ENCODE results near the gene IDUA.

IDUA gene

GRCh38 chr4:1002631-1003251 is 15.9 kb downstream of the IDUA start:
- no peak for DNase-seq

- no peak for DNase-seq
These were observed 16.6 kb downstream of the IDUA start for GRCh38 chr4:1003271-1004070.

DNA sequence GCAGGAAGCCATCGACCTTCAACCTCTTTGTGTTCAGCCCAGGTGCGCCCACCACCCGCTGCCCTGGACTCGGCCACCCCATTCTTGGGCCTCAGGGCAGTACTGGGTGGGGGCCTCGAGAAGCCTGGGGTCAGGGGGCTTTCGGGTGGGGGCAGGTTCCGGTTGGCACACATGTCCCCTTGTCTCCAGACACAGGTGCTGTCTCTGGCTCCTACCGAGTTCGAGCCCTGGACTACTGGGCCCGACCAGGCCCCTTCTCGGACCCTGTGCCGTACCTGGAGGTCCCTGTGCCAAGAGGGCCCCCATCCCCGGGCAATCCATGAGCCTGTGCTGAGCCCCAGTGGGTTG is 17.2 kb downstream of the IDUA start:
- DNase-seq = no peak

GRCh38 chr4:1004557-1005485 is 18.0 kb downstream of the IDUA start:
- no peak for DNase-seq

DNA sequence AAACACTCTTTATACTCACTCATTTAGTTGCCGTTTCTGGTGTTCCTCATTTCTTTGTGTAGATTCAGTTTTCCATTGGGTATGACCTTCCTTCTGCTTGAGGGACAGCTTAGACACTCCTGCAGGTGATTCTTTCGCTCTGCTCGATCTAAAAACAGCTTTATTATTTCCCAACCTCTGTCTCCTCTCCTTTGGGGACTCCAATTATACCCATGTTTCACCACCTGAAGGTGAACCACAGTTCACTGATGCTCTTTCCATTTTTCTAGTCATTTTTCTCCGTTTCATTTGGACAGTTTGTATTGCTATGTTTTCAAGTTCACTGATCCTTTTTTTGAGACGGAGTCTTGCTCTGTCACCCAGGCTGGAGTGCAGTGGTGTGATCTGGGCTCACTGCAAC is 20.0 kb downstream of the IDUA start:
- DNase-seq = no peak

DNA sequence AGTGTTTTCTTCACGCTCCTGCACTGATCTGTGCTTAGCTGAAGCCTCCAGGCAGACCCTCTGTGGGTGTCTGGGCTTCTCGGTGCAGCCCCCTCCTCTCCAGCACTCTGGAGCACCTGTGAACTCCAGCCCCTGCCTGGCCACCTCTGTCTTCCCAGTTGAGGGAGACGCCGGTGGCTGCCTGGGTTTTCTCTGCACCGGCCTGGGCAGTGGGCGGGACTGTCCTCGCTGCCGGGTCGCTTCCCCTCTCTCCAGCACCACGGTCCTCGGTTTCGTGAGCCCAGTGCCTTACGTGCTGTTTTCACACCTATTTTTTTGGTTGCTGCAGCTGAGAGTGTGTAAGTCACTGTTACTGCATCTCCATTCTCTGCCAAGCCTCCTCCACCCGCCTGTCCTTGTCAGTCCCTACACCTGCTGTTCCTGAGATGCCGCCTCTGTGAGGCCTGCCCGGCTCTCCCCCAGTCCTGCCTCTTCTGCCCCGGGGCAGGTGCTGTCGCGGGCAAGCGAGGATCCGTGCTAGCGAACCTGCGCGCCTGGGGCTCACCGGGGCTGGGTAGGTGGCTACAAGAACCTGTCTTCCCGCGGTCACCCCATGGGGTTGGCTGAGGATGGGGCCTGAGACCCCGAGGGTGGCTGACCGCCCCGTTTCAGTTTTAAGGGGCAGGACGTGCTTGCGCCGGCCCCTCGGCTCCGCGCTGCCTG is 22.1 kb downstream of the IDUA start:
- no peak for DNase-seq

DNA sequence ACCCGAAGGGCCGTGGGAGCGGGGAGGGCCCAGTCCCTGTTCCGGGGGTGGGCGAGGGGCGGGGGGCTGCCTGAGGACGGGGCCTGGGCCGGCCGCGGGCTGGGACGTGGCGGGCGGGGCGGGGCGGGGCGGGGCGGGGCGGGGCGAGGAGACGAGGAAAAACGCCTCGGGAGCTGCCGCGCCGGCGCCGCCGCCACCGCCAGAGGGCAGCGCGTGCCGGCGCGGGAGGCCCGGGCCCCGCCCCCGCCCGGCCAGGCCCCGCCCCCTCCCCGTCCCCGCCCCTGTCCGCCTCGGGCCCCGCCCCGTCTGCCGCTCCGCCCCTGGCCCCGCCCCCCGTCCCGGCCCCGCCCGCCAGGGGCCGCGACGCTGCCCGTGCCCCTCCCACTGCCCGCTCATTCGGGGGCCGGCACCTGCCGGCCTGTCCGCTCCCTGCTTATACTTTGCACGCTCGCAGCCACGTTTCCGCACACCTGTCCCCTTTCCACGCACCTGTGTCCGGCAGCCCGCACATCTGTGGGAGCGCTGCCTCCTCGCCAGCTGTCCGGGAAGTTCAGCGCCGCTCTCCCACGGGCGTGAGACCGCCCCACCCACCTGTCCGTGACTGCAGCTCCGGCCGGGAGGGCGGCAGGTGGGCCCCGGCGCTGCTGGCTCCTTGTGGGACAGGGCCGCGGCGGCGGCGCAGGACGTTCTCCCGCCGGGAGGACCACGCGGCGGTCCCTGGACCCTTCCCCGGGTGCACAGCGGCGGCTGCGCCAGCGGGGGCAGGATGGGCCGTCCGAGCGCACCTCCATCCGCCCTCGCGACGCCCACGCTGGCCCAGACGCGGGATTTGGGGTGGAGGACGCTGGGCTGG is 22.9 kb downstream of the IDUA start:
- DNase-seq = peak; percentile 71

DNA sequence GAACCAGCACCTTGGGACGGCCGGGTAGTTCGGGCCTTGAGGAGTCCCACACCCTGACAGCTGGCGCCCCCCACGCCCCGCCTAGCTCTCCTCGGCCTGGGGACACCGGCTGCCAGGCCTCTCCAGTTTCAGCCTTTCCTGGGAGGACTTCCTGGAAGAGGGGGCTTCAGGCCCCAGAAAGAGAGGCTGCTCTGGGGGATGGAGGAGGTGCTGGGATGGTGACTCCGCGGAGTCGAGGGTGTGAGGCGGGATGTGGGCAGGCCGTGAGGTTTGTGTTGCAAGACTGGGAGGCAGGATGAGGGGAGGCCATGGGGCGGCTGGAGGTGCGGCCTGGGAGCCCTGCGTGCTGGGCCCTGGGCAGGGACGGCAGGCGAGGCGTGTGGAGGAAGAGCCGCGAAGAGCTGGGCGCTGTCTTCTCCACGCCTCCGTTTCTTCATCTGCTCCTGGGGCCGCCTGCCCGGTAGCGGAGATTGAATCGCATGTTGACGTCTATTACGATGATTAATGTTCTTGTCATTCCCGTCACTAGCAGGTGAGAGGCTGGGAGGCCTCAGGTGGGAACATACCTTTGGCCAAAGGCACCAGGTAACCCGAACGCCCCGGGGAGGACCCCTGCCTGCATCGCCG is 23.7 kb downstream of the IDUA start:
- DNase-seq = peak; percentile 34

DNA sequence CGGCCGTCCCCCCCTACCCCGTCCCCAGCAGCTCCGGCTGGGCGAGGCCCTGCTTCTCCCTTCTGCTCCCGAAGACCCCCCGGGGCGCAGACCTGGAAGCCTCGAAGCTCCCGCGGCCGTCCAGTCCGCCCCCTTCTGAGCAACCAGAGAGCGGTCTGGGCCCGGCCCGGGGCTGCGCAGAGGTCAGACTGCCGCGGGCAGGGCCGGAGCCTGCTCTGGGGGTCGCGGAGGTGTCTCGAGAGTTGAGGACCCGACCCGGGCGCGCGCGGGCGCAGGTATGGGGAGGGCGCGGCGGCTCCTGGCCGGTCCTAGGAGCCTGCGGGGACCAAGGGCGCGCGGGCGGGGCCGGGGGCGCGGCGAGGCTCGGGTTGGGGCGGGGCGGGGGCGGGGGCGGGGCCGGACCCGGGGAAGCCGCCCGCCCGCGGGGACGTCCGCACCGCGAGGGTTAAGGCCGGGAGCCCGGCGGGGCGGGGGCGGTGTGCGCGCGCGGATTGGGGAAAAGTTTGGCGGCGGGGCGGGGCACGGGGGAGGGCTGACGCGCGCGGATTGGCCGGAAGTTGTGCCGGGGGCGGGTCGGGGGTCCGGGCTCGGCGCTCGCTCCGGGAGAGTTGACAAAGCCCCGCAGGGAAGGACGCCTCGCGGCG is 24.3 kb downstream of the IDUA start, which contains the start of gene FGFRL1:
Gene FGFRL1 (plus strand): TSS at position 605 of the 644 bp plus-strand sequence. CDS start 860 bp downstream, outside the sequence.
- peak; percentile 90 for DNase-seq

DNA sequence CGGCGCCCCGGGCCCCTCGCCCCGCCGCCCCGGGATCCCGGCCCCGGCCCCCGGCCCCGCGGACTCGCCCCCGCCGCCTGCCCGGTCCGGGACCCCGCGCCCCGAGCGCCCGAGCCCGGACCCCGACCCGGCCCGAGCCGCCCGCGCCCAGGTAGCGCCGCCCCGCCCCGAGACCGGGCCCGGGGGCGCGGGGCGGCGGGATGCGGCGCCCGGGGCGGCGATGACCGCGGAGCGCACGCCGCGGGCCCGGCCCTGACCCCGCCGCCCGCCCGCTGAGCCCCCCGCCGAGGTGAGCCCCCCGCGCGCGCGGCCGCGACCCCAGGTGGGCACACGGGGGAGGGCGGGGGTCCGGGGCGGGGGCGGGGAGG is 24.8 kb downstream of the IDUA start:
- DNase-seq = no peak

DNA sequence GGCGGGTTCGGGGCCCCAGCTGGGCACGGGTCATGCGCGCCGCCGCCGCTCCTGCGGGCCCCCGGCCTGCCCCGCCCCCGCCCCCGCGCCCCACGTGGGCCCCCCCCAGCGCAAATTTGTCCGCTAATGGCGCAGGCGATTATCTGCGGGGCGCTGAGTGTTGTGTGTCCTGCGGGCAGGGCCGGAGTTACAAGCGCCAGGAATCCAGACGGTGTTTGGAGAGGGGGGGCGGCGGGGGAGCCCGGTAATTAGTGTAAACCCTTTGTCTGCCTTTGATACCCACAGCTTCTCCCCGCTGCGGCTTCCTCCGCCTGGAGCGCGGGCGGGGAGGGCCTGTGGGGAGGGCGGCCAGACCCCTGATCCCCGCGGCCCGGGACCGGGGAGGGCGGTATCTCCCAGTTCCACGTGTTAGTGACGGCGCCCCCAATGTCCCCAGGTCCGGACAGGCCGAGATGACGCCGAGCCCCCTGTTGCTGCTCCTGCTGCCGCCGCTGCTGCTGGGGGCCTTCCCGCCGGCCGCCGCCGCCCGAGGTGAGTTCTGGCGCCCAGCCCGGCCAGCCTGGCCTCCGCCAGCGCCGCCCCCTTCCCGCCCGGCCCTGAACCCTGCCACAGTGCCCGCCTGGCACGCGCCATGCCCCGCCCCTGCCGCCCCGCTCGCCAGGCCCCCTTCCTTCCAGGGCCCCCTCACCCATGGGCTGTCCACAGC is 25.3 kb downstream of the IDUA start:
- DNase-seq = peak; percentile 21

DNA sequence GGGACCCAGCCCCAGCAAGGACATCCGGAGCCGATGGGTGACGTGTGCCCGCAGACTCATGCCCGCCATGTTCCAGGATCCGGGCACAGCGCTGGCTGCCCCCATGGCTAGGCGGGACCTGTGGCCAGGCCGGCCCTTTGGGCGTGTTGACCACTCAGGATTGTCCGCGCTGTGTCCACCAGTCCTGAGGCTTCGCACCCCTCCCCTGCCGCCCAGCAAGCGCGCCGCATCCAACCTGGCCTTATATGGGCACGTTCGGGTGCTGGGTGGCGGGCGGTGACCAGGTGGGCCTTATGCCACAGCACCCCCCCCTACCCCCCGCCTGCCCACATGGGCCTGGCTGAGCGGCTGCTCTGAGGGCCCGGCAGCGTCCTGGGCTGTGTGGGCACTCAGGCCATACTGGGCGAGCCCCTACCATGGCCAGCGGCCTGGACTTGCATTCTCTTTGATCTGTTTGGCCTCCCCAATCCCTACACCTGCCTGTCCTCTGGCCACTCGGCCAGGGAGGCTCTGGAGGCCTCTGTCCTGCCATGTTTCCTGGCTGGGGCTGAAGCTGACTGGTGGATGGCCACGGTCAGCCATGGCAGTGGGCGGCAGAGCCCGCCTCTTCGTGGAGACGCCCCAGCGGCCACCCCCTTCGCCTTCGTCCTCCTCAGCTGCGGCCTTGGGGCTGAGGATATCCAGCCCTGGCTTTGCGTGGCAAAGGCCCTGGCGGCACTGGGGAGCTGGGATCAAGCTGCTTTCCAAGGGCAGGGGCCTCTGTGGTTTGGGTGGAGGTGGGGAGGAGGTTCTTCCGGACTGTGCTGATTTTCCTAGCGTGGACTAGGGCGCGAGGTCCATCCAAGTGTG is 26.6 kb downstream of the IDUA start:
- no peak for DNase-seq

DNA sequence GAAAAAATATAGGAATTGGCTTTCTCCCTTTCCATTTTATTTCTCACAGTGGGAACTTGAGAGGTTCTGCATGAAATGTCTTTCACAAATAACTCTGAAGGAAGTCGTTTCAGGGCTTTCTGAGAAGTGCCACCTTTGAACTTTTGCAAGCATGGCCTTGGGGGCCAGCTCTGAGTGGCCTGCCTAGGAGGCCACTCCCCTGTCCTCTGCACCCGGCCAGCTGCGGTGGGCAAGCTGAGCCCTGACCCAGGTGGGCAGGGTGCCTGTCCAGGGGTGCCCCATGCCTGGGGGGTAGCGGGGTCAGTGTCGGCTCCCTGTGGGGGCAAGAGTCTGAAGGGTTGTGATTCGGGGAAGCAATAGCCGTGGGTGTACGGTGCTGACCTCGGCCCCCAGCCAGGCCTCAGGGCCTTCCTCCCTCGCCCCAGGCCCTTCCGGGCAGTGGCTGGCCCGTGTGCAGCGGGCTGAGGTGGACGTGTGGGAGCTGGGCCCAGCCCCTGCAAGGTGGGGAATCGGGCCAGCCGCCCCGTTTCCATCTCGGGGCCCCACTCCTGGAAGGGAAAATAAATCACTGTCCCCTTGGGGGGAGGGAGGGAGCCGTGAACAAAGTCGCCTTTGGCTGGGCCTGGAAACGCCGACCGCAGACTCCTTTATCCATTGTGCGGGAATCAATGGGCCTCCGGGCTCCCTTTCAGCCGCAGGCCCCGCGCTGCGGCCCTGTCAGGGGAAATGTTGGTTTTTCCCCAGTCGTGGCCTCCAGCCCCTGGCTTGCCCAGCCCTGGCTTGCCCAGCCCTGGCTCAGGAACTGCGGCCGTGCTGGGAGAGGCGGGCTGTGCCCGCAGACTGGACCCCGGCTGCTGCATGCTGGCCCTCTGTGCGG is 27.7 kb downstream of the IDUA start:
- no peak for DNase-seq

DNA sequence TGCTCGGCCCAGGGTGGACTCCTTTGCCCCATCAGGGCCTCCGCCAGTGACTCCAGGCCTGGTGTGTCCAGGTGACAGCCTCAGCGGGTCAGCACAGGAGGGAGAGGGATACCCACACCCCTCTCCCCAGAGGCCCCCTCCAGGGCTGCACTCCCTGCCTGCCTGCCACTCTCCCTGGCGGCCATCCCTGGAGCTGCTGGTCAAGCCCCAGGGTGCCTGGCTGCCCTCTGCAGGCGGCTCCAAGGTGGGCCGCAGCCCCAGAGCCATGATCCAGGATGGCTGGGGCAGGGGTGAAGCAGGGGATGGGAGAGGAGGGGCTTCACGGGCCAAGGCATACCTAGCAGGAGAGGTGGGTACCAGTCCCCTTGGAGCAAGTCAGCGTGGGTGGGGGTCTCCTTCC is 28.3 kb downstream of the IDUA start:
- DNase-seq = no peak

GRCh38 chr4:1015746-1016145 is 28.9 kb downstream of the IDUA start:
- no peak for DNase-seq

- no peak for DNase-seq
These were observed 30.4 kb downstream of the IDUA start for GRCh38 chr4:1017211-1017610.

DNA sequence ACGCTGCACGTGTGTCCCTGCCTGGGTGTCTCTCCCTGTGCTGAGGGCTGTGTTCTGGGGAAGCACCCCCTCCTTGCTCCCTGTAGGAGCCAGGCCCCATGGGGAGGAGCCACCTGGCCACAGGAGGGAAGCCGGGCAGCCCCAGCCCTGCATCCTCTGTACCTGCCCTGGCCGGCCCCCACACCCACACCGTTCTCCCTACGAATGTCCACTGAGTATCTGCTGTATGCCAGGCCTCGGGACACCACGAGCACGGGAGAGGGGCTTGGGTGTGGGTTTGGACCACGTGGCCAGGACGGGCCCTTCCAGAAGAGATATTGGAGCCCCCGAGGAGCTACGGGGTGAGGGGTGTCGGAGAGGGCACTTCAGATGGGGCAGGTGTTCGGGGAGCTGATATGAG is 30.9 kb downstream of the IDUA start:
- DNase-seq = no peak

Data from activated T-cell treated with anti-CD3 and anti-CD28 coated beads for 4 hours (primary cell).